Naive thymus-derived CD4-positive, alpha-beta T cell (primary cell): ENCODE results near the gene TBC1D3B. TPM values are rescaled to one million over a fixed set of nuclear protein-coding genes. Genes with fewer than 3 reads are reported as not detected.
"Not testable (repeated sequence)": the region's sequence is repeated elsewhere in the genome, so short reads cannot be mapped to it uniquely, and the experiment has no call there.

Source experiments
- ATAC-seq: fragments of 150-1000 bp; cut with Tn5 transposase; 2 replicates; pipeline ENCODE4 v1.10.0; 2021; ENCODE audit warnings: mild to moderate bottlenecking, moderate library complexity
- CTCF ChIA-PET: fragments of 350-600 bp; sonication (Branson Sonifier 250); formaldehyde crosslinking; loops from one replicate; lab custom pipeline; 2021; ENCODE audit warnings: antibody characterized with exemption; lab: Charles Lee
- POLR2A ChIA-PET: fragments of 350-600 bp; sonication (Branson Sonifier 250); formaldehyde crosslinking; loops from one replicate; lab custom pipeline; 2021; ENCODE audit warnings: antibody characterized with exemption, inconsistent platforms; lab: Charles Lee
- DNase-seq, 9 donors: peaks; one replicate each; pipeline versions ENCODE4 v3.0.0 to v3.0.0-alpha.2; 2020 to 2022; ENCODE audit warnings: mixed read lengths in 1 of 9
- H3K27ac ChIP-seq: one replicate; pipeline ENCODE4 v1.7.0; 2013; ENCODE audit warnings: mild to moderate bottlenecking, low read depth, low read length, moderate library complexity
- H3K27me3 ChIP-seq, 2 donors: one replicate each; pipeline ENCODE4 v1.7.0; 2013; ENCODE audit warnings: low read length in 2 of 2, mild to moderate bottlenecking in 2 of 2, moderate library complexity in 2 of 2; ENCODE audit not compliant: control insufficient read depth in 2 of 2, insufficient read depth in 2 of 2
- H3K36me3 ChIP-seq, 3 experiments: 1 replicate in 2 of 3; 2 replicates in 1 of 3; pipeline ENCODE4 v1.7.0; 2013; ENCODE audit warnings: low read length in 3 of 3, mild to moderate bottlenecking in 3 of 3, moderate library complexity in 1 of 3; ENCODE audit not compliant: insufficient read depth in 3 of 3, control insufficient read depth in 2 of 3
- H3K4me1 ChIP-seq, 2 donors: one replicate each; pipeline ENCODE4 v1.7.0; 2013; ENCODE audit warnings: low read length in 2 of 2, mild to moderate bottlenecking in 2 of 2, moderate library complexity in 1 of 2; ENCODE audit not compliant: control insufficient read depth in 2 of 2, insufficient read depth in 2 of 2
- H3K4me3 ChIP-seq: 2 replicates; pipeline ENCODE4 v1.7.0; 2013; ENCODE audit warnings: mild to moderate bottlenecking, low read length
- H3K9me3 ChIP-seq, 3 experiments: 1 replicate in 2 of 3; 2 replicates in 1 of 3; pipeline ENCODE4 v1.7.0; 2013; ENCODE audit warnings: low read length in 3 of 3; ENCODE audit not compliant: control insufficient read depth in 2 of 3
- H3K27ac Mint-ChIP-seq, 9 donors: one replicate each; pipeline ENCODE4 v1.8.0; 2020 to 2022; ENCODE audit warnings: mixed read lengths in 9 of 9, mild to moderate bottlenecking in 8 of 9, moderate library complexity in 5 of 9, inconsistent platforms in 2 of 9
- H3K27me3 Mint-ChIP-seq, 5 donors: one replicate each; pipeline ENCODE4 v1.8.0; 2021 to 2022; ENCODE audit warnings: mixed read lengths in 5 of 5, mild to moderate bottlenecking in 1 of 5
- H3K36me3 Mint-ChIP-seq, 5 donors: one replicate each; pipeline ENCODE4 v1.8.0; 2020 to 2022; ENCODE audit warnings: mixed read lengths in 5 of 5, mild to moderate bottlenecking in 3 of 5, inconsistent platforms in 1 of 5
- H3K4me1 Mint-ChIP-seq, 7 donors: one replicate each; pipeline ENCODE4 v1.8.0; 2020 to 2022; ENCODE audit warnings: mixed read lengths in 7 of 7, mild to moderate bottlenecking in 3 of 7, inconsistent platforms in 1 of 7
- H3K4me3 Mint-ChIP-seq, 10 donors: one replicate each; pipeline ENCODE4 v1.8.0; 2020 to 2022; ENCODE audit warnings: mild to moderate bottlenecking in 10 of 10, mixed read lengths in 10 of 10, moderate library complexity in 6 of 10, inconsistent platforms in 2 of 10
- H3K9me3 Mint-ChIP-seq, 11 donors: one replicate each; pipeline ENCODE4 v1.8.0; 2020 to 2022; ENCODE audit warnings: mixed read lengths in 11 of 11, mild to moderate bottlenecking in 4 of 11, inconsistent platforms in 1 of 11, moderate library complexity in 1 of 11
- intact Hi-C, 2 donors: fragments of 100-400 bp; cut with micrococcal nuclease; formaldehyde crosslinking; loops; one replicate each; pipeline ENCODE4 v1.15.1; 2023
- polyA plus RNA-seq, 2 donors: library from polyadenylated mRNA; unstranded; fragments of 300-500 nt; fragmentation: Illumina TruSeq; gene quantifications; one replicate each; pipeline ENCODE4 v1.2.3, GENCODE V29; 2021
- total RNA-seq, 6 experiments: library from RNA in 5 of 6; stranded (reverse) in 5 of 6; gene quantifications; 1 replicate in 5 of 6; 2 replicates in 1 of 6; pipeline ENCODE4 v1.2.3 and lab custom pipeline; 2021 to 2026

The TBC1D3B gene
- total and polyA plus RNA-seq, 7 experiments from 2014 or later = 4.0 to 13.3 (median 9.7) TPM; not detected in 2

DNA sequence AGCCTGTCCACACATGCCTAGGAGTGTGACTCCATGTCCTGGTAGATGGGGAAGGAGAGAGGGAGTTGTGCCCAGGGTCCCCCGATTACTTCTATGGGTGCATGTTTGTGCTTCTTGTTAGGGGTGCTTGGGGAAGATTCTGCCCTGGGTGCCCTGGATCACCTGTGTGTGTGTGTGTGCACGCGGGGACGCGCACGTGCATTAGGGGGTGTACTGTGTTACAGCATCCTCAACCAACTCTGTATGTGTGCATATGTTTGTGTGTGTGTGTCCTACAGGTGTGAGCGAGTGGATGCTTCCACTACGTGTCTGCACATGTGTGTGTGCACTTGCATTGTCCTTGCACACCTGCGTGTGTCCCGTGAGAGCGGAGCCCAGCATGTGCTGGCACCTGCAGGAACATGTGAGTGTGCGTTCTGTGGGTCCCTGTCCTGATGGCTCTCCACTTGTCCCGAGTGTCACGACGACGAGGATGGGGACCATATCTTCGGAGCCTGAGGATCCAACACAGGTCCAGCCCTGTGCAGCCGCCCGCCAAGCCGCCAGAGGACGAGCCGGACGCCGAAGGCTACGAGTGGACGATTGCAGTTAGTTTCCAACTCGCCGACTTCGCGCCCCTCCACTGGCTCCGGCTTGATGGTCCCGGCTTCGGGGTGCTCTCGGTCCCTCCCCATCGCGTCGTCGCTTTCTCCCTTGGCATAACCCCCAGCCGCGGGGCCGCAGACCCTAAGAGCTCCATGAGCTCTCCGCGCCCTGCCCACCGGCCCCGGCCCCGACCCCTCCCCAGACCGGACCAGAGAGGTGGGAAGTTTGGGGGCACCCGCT lies 6.0 kb upstream of the TBC1D3B start:
- DNase-seq (no peak), ATAC-seq (peak; percentile 5)
- no peak overlapping the region for H3K27ac ChIP-seq
- Mint-ChIP-seq H3K27me3 (peaks cover 39 to 69% (median 53%) of the 10 kb centered on the region in 5 donors), H3K27ac (peak overlapping the region in 1 of 9 donors; percentile 2), H3K4me1 (peaks cover 0 to 8% (median 0%) of the 10 kb centered on the region in 7 donors), H3K36me3 (no peaks in the 10 kb centered on the region), H3K4me3 (peak overlapping the region in 3 of 10 donors; percentile 33 to 61 (median 48)), H3K9me3 (peaks cover 0 to 2% (median 0%) of the 10 kb centered on the region in 11 donors)
- CTCF ChIA-PET = no interaction called here
- H3K4me1 ChIP-seq = peaks cover 0 to 17% of the 10 kb centered on the region in 2 donors
- no peaks in the 10 kb centered on the region for H3K36me3 ChIP-seq
- H3K27me3 ChIP-seq = no peaks in the 10 kb centered on the region
- intact Hi-C loops = loop anchor here in 1 of 2 donors (10.0 kb wide), 1 partner anchor 68 kb away; no protein-coding TSS in a partner anchor
- no peaks in the 10 kb centered on the region for H3K9me3 ChIP-seq
- H3K4me3 ChIP-seq = no peak overlapping the region
- POLR2A ChIA-PET = no interaction called here

DNA sequence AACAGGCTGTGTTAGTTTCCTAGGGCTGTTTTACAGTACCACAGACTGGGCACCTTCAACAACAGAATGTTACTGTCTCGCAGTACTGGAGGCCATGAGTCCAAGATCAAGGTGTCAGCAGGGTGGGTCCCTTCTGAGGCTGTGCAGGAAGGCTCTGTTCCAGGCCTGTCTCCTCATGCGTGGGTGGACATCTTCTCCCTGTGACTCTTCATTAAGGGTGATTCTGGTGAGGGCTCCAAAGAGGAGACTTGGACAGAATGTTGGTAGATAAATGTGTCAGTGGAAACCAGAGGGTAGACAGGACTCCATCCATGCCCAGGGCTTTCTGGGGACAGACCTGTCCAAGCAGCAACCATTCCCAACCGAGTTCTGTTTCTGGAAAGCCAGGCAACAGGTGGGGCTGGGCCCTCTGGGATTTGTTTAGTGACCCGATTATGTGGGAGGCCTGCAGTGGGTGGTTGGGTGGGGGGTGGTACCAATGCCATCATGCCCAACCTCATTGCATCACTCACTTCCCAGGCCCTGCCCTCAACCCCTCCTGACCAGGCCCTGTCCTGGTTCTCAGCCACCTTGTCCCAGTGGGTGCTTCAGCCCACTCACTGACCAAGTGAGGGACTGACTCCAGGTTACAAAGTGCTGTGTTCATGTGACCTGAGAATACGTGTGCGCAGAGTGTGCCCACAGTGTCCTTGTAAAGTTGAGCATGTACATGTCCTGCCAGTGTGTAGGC lies 5.2 kb upstream of the TBC1D3B start:
- H3K36me3 ChIP-seq, H3K4me1 Mint-ChIP-seq, H3K4me1 ChIP-seq, H3K9me3 Mint-ChIP-seq, CTCF ChIA-PET, ATAC-seq, H3K27me3 ChIP-seq, H3K9me3 ChIP-seq, H3K36me3 Mint-ChIP-seq, POLR2A ChIA-PET, H3K27ac ChIP-seq, DNase-seq, H3K4me3 ChIP-seq: not testable (repeated sequence)
- Mint-ChIP-seq H3K27ac (peak overlapping the region in 1 of 9 donors; percentile 2), H3K4me3 (peak overlapping the region in 2 of 10 donors; percentile 48 to 61), H3K27me3 (peaks cover 34 to 61% (median 49%) of the 10 kb centered on the region in 5 donors)
- intact Hi-C loops = loop anchor here in 1 of 2 donors (10.0 kb wide), 1 partner anchor 67 kb away; no protein-coding TSS in a partner anchor

DNA sequence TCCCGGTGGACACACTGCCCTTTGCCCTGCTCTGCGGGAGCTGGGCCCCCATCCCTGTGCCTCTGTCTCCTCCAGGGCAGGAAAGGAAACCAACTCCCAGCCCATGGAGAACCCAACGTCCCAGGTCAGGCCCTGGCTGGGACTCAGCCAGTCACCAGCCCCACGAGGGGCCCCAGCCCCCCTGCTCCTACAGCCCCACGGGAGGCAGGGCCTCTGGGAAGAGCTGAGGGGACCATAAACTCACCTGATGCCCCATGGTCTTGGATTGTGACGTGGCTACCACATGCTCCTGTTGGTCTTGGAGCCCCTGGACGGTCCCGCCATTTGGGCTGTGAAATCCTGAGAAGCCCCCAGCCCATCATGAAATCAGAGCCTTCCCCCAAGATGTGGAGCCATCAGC lies 7.6 kb downstream of the TBC1D3B start:
- POLR2A ChIA-PET, DNase-seq, H3K9me3 Mint-ChIP-seq, H3K27me3 ChIP-seq, H3K9me3 ChIP-seq, H3K27ac ChIP-seq, intact Hi-C loops, H3K4me3 Mint-ChIP-seq, H3K4me1 Mint-ChIP-seq, CTCF ChIA-PET, H3K4me3 ChIP-seq, H3K36me3 ChIP-seq, ATAC-seq, H3K36me3 Mint-ChIP-seq, H3K4me1 ChIP-seq, H3K27me3 Mint-ChIP-seq, H3K27ac Mint-ChIP-seq: not testable (repeated sequence)

DNA sequence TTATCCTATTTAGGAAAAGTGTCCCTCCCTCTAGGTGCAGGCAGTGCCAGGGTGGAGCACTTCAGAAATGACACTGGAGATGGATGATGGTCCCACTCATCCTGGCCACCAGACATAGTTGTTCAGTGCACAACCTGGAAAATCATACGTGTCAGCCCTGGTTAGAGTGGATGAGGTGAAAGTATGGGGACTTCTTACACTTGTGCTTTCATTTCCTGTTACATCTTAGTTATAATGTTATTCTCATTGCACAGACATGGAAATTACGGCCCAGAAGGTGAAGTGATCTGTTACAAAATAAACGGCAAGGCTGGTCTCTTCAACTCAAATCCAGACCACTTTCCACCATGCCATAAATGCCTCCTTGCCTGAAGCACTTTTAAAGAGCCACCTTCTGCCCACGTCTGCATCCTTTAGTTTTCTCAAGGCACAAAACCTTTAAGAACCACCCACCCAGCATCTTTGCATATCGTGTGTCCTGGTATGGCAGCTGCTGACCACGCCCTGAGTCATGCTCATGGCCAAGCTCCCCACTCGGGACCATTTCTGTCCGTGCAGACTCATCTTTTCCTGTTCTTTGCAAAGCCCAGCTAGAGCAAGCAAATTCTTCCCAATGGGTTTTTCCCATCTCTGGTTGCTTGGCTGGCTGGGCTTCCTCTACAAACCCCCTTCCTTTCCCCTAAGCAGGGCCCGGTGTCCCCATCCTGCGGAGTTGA lies 22.4 kb downstream of the TBC1D3B start:
- Mint-ChIP-seq H3K9me3 (no peaks in the 10 kb centered on the region), H3K27me3 (peaks cover 11 to 48% (median 24%) of the 10 kb centered on the region in 5 donors), H3K27ac (peak overlapping the region in 2 of 9 donors; percentile 26 to 33), H3K36me3 (no peaks in the 10 kb centered on the region), H3K4me1 (peaks cover 0 to 7% (median 2%) of the 10 kb centered on the region in 7 donors), H3K4me3 (no peak overlapping the region)
- no peaks in the 10 kb centered on the region for H3K27me3 ChIP-seq
- no peak overlapping the region for H3K27ac ChIP-seq
- peak; percentile 25 for ATAC-seq
- H3K4me1 ChIP-seq = no peaks in the 10 kb centered on the region
- no peak for DNase-seq
- ChIA-PET POLR2A (no interaction called here), CTCF (no interaction called here)
- intact Hi-C loops = no loop called here
- no peak overlapping the region for H3K4me3 ChIP-seq
- H3K36me3 ChIP-seq = no peaks in the 10 kb centered on the region
- no peaks in the 10 kb centered on the region for H3K9me3 ChIP-seq

DNA sequence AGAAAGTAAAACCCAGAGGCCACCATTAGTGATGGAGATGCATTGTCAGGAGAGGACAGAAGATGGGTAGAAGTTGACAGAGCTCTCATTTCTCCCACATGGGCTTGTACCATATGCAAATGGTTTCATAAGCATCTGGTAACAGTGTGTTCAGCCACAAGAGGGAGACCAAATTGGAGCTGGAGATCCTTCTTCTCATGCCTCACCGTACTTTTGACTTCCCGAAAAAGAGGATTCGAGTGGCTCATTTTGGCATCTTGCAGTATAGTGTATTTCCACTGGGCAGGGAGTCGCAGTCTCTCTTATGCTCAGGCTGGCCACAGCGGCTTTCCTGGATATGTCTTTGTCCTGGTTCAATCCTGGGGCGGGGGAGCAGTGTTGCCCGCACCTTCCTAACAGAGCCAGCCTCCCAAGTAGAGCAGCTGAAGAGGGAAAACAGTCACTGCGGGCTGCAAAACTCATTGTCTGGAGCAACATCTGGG lies 23.8 kb downstream of the TBC1D3B start:
- ChIA-PET CTCF (no interaction called here), POLR2A (no interaction called here)
- Histone ChIP-seq H3K9me3 (no peaks in the 10 kb centered on the region), H3K27ac (no peak overlapping the region), H3K4me1 (no peaks in the 10 kb centered on the region), H3K27me3 (no peaks in the 10 kb centered on the region), H3K36me3 (no peaks in the 10 kb centered on the region), H3K4me3 (no peak overlapping the region)
- intact Hi-C loops = no loop called here
- Mint-ChIP-seq H3K4me1 (peaks cover 0 to 10% (median 5%) of the 10 kb centered on the region in 7 donors), H3K9me3 (no peaks in the 10 kb centered on the region), H3K4me3 (no peak overlapping the region), H3K27me3 (peaks cover 15 to 52% (median 28%) of the 10 kb centered on the region in 5 donors), H3K36me3 (no peaks in the 10 kb centered on the region), H3K27ac (no peak overlapping the region)
- ATAC-seq (no peak), DNase-seq (no peak)

DNA sequence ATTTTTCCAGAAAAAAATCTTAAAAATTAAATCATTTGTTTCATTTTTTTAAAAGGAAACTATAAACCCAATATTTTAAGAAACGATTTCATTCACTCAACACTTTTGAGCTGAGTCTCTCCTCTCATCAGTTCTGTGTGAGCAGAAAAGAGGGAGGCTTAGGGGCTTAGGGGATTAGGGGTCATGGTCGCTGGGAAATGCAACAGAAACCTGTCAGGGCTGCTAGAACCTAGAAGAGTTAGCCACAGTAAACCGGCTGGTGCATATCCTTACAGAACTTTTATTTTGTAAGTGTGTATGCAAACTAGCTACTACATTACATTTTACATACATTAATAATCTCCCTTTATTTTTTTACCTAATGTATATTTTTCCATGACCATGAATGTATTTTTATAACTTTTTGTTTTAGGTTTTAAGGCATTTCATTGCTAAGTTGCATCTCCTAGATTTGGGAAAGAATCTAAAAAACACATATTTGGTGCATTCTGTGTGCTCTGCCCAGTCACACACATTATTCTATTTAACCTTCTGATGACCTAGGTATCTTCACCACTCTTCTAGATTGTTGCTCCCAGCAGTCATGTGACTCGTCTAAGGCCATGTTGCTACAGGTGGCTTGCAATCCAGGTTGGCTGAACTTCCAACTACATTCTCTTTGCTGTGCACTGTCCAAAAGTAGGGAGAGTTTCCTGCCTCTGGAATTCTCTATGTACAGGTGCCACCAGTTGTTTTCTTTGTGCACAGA lies 24.4 kb downstream of the TBC1D3B start:
- no peak overlapping the region for H3K4me3 ChIP-seq
- no peaks in the 10 kb centered on the region for H3K4me1 ChIP-seq
- no peak overlapping the region for H3K27ac ChIP-seq
- Mint-ChIP-seq H3K4me3 (no peak overlapping the region), H3K4me1 (peaks cover 0 to 10% (median 5%) of the 10 kb centered on the region in 7 donors), H3K27ac (no peak overlapping the region), H3K9me3 (no peaks in the 10 kb centered on the region), H3K27me3 (peaks cover 15 to 56% (median 28%) of the 10 kb centered on the region in 5 donors), H3K36me3 (no peaks in the 10 kb centered on the region)
- DNase-seq (no peak), ATAC-seq (no peak)
- intact Hi-C loops = no loop called here
- ChIA-PET CTCF (interaction anchor here (0.6 kb wide), 1 partner anchor 1262 kb away, joined by 3 read pairs; no protein-coding TSS in a partner anchor), POLR2A (no interaction called here)
- H3K36me3 ChIP-seq = no peaks in the 10 kb centered on the region
- no peaks in the 10 kb centered on the region for H3K27me3 ChIP-seq
- no peaks in the 10 kb centered on the region for H3K9me3 ChIP-seq
